GM18498 (cell line): ENCODE measurements around the gene YIPF2.
"Not testable (repeated sequence)": the region's sequence is repeated elsewhere in the genome, so short reads cannot be mapped to it uniquely, and the experiment has no call there.

Source experiments
- ATAC-seq: cut with Tn5 transposase; IDR thresholded peaks from one replicate; pipeline ENCODE4 v1.9.1; 2021; ENCODE audit warnings: mild to moderate bottlenecking, moderate library complexity; ENCODE audit not compliant: unreplicated experiment

Gene YIPF2

GRCh38 chr19:10928563-10929401 is at the start of gene YIPF2, which contains the start of gene TIMM29:
TSS of gene YIPF2 (minus strand) at chr19:10928639. CDS start at chr19:10928410, 229 bp downstream.
TSS of gene TIMM29 (plus strand) at chr19:10928811. CDS start at chr19:10928823, 12 bp downstream.
- peak; percentile 76 for ATAC-seq

GRCh38 chr19:10977742-10978092 is 49.3 kb upstream of the YIPF2 start:
- ATAC-seq: no peak

DNA sequence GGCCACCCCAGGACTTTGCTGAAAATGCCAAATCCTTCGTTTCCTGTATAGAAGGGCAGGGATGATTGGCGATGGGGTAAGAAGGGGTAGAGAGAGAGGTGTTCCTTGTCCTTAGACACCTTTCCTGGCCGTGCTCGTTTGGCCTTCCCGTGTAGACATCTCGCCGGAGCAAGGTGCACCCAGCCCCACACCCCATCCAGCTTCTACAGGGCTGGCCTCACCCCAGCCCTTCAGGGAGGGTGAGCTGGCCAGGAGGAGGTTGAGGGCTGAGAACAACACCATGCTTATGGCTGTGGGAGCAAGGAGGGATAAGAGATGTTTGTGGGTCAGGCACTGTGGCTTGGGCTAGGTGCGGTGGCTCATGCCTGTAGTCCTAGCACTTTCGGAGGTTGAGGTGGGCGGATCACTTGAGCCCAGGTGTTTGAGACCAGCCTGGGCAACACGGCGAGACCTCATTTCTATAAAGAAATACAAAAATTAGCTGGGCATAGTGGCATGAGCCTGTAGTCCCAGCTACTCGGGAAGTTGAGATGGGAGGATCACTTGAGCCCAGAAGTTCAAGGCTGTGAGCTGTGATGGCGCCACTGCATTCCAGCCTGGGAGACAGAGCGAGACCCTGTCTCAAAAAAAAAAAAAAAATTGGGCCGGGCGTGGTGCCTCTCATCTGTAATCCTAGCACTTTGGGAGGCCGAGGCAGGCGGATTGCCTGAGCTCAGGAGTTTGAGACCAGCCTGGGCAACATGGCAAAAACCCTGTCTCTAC is 47.9 kb upstream of the YIPF2 start:
- ATAC-seq: no peak

- ATAC-seq: no peak
Observed at GRCh38 chr19:10975374-10976130, 47.1 kb upstream of the YIPF2 start.

DNA sequence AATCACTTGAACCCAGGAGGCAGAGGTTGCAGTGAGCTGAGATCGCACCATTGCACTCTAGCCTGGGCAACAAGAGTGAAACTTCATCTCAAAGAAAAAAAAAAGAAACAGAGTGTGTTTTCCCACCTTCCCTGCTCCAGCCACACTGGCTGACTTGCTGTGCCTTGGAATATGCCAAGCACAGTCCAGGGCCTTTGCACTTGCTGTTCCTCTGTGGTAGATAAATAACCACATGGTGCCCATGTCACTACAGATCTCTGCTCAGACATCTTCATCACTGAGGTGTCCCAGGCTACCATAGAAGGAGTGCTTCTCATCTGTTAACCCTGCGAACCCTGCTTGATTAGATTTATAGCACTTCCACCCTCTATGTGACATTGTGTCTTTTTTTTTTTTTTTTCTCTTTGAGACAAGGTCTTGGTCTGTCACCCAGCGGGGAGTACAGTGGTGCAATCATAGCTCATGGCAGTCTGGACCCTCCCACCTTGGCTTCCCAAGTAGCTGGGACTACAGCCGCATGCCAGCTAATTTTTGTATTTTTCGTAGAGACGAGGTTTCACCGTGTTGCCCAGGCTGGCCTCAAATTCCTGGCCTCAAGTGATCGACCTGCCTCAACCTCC is 42.8 kb upstream of the YIPF2 start:
- ATAC-seq: no peak

- peak; percentile 40 for ATAC-seq
Observed at GRCh38 chr19:10968527-10969135, 40.2 kb upstream of the YIPF2 start.

DNA sequence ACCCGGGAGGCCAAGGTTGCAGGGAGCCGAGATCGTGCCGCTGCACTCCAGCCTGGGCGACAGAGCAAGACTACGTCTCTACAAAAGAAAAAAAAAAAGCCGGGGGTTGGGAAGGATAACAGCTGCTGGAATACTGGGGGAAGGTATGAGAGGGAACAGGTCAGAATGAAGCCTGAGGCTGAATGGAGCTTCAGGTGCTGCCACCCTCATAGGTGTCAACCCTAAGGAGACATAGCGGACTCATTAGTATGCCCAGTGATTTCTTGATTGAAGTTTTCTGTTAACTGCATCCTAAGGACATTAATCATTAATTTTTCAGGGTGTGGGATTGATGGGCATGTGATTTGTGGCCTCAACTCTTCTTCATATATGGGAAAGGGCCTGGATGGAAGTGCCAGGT is 38.4 kb upstream of the YIPF2 start:
- ATAC-seq: no peak

- no peak for ATAC-seq
Observed at GRCh38 chr19:10965398-10965797, 37.0 kb upstream of the YIPF2 start.

GRCh38 chr19:10964903-10965302 is 36.5 kb upstream of the YIPF2 start:
- ATAC-seq: no peak

DNA sequence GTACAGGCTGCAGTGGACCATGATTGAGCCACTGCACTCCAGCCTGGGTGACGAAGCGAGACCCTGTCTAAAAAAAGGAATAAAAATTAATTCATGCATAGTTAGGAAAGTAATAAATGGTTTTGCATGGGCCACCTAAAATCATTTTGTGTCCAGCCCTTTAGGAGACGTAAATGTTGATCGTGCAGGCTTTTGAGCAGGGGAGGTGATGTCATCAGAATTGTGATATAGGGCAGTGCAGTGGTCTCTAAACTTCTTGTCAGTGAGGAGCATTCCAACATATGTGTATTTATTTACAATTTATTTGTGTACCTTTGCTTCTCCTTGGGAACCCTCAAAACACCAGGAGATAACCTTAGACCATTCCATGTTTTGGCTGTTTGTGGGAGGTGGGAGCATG is 35.4 kb upstream of the YIPF2 start:
- ATAC-seq: no peak

DNA sequence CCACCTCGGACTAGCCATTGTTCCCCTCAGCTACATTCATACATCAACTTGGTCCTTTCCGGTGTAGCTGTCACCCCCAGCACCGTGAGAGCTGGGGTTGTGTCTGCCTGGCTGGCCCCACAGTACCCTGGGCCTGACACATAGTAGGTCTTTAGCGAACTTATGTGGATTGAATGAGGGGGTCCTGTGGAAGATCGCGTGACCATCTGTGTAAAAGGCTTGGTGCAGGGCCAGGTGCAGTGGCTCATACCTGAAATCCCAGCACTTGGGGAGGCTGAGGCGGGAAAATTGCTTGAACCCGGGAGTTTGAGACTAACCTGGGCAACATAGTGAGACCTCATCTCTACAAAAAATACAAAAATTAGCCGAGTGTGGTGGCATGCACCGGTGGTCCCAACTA is 34.4 kb upstream of the YIPF2 start:
- ATAC-seq: no peak

- peak; percentile 47 for ATAC-seq
Observed at GRCh38 chr19:10961073-10961860, 32.8 kb upstream of the YIPF2 start.

GRCh38 chr19:10960314-10961072 is 32.1 kb upstream of the YIPF2 start, which contains the start of gene SMARCA4:
TSS of gene SMARCA4 (plus strand) at chr19:10961030. CDS start at chr19:10984152, 23,122 bp downstream.
- ATAC-seq: peak; percentile 79

DNA sequence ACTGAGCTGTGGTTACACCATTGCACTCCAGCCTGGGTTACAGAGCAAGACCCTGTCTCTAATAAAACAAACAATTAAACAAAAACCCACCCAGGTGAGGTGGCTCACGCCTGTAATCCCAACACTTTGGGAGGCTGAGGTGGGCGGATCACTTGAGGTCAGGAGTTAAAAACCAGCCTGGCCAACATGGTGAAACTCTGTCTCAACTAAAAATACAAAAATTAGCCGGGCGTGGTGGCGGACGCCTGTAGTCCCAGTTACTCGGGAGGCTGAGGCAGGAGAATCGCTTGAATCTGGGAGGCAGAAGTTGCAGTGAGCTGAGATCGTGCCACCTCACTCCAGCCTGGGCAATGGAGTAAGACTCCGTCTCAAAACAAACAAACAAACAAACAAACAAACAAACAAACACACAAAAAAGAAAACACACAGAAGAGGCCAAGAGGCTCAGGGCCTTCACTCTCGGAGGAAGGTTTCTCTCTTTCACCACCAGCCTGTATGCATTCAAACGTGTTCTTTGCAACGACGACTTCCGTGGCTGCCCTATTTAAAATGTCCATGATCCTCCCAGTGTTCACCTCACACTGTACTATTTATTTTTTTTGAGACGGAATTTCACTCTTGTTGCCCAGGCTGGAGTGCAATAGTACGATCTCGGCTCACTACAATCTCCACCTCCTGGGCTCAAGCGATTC is 31.0 kb upstream of the YIPF2 start:
- not testable (repeated sequence) for ATAC-seq

- ATAC-seq: no peak
Observed at GRCh38 chr19:10952809-10953208, 24.4 kb upstream of the YIPF2 start.

DNA sequence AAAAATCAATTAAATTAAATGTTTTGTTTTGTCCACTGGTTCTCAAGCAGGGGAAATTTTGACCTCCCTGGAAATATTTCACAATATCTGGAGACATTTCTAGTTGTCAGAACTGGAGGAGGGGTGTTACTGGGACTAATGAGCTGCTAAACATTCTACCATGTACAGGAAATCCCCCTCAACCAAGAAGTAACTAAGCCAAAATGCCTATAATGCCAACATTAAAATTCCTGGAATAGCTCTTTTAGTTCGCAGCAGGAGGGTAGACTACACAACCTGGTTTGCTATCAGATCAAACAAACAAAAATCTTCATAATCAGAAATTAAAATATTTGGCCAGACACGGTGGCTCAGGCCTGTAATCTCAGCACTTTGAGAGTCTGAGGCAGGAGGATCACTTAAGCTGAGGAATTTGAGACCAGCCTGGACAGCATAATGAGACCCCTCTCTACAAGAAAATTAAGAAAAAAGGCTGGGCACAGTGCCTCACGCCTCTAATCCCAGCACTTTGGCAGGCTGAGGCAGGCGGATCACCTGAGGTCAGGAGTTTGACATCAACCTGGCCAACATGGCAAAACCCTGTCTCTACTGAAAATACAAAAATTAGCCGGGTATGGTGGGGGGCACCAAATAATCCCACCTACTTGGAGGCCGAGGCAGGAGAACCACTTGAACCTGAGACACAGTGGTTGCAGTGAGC is 18.7 kb upstream of the YIPF2 start:
- no peak for ATAC-seq

GRCh38 chr19:10945264-10945663 is 16.8 kb upstream of the YIPF2 start:
- no peak for ATAC-seq

DNA sequence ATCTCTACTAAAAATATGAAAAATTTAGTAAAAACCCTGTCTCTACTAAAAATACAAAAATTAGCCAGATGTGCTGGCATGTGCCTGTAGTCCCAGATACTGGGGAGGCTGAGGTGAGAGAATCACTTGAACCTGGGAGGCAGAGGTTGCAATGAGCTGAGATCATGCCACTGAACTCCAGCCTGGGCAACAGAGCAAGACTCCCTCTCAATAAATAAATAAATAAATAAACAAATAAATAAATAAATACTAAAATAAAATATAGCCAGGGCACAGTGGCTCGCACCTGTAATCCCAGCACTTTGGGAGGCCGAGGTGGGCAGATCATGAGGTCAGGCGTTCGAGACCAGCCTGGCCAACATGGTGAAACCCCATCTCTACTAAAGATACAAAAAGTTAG is 15.0 kb upstream of the YIPF2 start:
- ATAC-seq: not testable (repeated sequence)
